COR-L47 (cell line): Measurements from ENCODE around the gene RALGAPB.
A peak's percentile ranks its signal among the peaks of the same experiment; 100 is the strongest.
"Not testable (repeated sequence)": the region's sequence is repeated elsewhere in the genome, so short reads cannot be mapped to it uniquely, and the experiment has no call there.

Experiments used
- DNase-seq: peaks from one replicate; lab custom pipeline; 2025; lab: John Stamatoyannopoulos, UW

Gene RALGAPB

GRCh38 chr20:38472513-38473366 is at the start of gene RALGAPB:
Gene RALGAPB, plus strand, starts transcription at chr20:38472843. Its CDS starts 15,590 bp downstream, at chr20:38488433.
- DNase-seq, result peak; percentile 99

- no peak for DNase-seq
Observed at GRCh38 chr20:38423541-38423940, 49.1 kb upstream of the RALGAPB start.

GRCh38 chr20:38424401-38424800 is 48.2 kb upstream of the RALGAPB start:
- DNase-seq, result no peak

GRCh38 chr20:38426006-38426897 is 46.4 kb upstream of the RALGAPB start:
- DNase-seq, result no peak

- no peak for DNase-seq
Observed at GRCh38 chr20:38427655-38428023, 45.0 kb upstream of the RALGAPB start.

GRCh38 chr20:38428800-38429199 is 43.8 kb upstream of the RALGAPB start:
- no peak for DNase-seq

GRCh38 chr20:38429301-38429700 is 43.3 kb upstream of the RALGAPB start:
- no peak for DNase-seq

GRCh38 chr20:38430679-38431325 is 41.8 kb upstream of the RALGAPB start:
- DNase-seq, result no peak

GRCh38 chr20:38432292-38432691 is 40.4 kb upstream of the RALGAPB start:
- no peak for DNase-seq

- not testable (repeated sequence) for DNase-seq
Observed at GRCh38 chr20:38432870-38433269, 39.8 kb upstream of the RALGAPB start.

- no peak for DNase-seq
Observed at GRCh38 chr20:38433304-38433972, 39.2 kb upstream of the RALGAPB start.

GRCh38 chr20:38434301-38434741 is 38.3 kb upstream of the RALGAPB start:
- no peak for DNase-seq

- peak; percentile 92 for DNase-seq
Observed at GRCh38 chr20:38434770-38435554, 37.7 kb upstream of the RALGAPB start, which contains the start of gene SNHG17. Gene SNHG17, minus strand, starts transcription at chr20:38435328.

- no peak for DNase-seq
Observed at GRCh38 chr20:38435555-38435939, 37.1 kb upstream of the RALGAPB start.

GRCh38 chr20:38437796-38438195 is 34.8 kb upstream of the RALGAPB start:
- DNase-seq, result no peak

GRCh38 chr20:38441110-38441509 is 31.5 kb upstream of the RALGAPB start:
- not testable (repeated sequence) for DNase-seq

GRCh38 chr20:38441916-38442315 is 30.7 kb upstream of the RALGAPB start:
- DNase-seq, result no peak

- DNase-seq, result no peak
Observed at GRCh38 chr20:38445381-38445796, 27.3 kb upstream of the RALGAPB start.

- no peak for DNase-seq
Observed at GRCh38 chr20:38445901-38446425, 26.7 kb upstream of the RALGAPB start.

- DNase-seq, result peak; percentile 91
Observed at GRCh38 chr20:38446441-38447209, 26.0 kb upstream of the RALGAPB start.
